ENCODE results near the gene FEN1.

FEN1 gene

GRCh38 chr11:61775606-61776554 is 16.8 kb upstream of the FEN1 start:
- DNase-seq, result no peak

- peak; percentile 73 for DNase-seq
Measured at GRCh38 chr11:61776561-61777075, 16.1 kb upstream of the FEN1 start.

DNA sequence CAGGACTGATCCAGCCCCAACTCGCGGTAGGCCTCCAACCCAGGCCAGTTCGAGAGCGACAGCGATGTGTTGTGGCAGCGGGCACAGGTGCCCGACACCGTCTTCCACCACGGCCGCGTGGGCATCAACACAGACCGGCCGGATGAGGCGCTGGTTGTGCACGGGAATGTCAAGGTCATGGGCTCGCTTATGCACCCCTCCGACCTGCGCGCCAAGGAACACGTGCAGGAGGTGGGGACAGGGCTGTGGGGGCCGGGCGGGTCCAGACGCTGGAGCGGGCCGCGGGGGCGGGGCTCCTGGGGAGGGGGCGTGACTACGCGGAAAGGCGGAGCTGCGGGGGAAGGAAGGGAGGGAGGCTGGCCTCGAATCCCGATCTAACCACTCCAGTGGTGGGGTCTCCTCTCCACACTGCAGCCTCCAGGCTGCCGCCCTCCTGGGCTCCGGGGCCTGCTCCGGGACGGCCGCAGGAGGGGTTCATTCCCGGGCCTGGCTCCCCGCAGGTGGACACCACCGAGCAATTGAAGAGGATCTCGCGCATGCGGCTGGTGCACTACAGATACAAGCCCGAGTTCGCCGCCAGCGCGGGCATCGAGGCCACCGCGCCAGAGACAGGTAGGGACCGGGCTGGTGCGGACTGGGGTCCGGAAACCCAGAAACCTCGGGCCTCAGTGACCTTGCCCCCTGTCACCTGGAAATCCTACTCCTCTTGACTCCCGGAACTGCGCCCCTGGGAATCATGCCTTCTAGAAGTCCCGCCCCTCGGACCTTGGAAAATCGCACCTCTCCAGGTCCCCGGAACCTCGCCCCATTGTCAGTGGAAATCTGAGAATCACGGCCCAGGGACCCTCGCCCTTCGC is 15.2 kb upstream of the FEN1 start:
- peak; percentile 33 for DNase-seq

- no peak for DNase-seq
Measured at GRCh38 chr11:61778357-61778886, 14.3 kb upstream of the FEN1 start.

GRCh38 chr11:61778920-61779650 is 13.6 kb upstream of the FEN1 start:
- DNase-seq, result no peak

DNA sequence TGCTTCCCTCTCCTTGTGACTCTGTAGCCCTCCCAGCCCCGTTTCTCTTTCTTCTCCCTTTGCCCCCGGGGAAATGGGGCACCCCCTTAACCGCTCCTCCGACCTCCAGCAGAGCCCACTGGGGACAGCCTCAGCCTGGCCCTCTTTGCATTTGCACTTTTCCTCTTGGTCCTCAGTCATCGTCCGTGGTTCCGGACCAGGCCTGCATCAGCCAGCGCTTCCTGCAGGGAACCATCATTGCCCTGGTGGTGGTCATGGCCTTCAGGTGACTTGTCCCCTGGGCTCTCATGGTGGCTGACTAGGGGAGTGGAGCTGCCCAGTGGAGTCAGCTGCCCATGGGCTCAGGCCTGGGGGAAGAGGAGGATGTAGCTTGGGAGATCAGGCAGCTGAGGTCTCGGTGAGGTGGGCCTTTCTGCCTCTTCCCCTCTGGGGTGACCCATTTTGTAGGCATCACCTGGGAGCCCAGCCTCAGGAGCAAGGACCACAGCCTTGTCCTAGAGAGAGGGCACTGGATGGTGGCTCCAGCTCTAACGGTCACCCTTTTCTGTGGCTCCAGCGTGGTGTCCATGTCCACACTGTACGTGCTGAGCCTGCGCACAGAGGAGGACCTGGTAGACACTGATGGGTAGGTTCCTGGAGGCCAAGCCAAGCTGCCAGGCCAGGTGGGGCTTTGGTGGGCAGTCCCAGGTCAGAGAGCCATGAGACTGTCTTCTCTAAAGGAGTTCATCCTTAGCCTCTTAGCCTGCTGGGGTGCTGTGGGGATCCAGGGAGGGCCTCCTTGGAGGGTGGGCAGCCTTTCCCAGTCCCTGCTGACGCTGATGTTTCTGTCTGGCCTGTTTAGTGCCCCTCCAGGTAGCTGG is 12.8 kb upstream of the FEN1 start:
- no peak for DNase-seq

GRCh38 chr11:61780581-61781162 is 12.0 kb upstream of the FEN1 start:
- DNase-seq, result no peak

GRCh38 chr11:61781585-61781984 is 11.1 kb upstream of the FEN1 start:
- no peak for DNase-seq

GRCh38 chr11:61782299-61782698 is 10.4 kb upstream of the FEN1 start:
- no peak for DNase-seq

DNA sequence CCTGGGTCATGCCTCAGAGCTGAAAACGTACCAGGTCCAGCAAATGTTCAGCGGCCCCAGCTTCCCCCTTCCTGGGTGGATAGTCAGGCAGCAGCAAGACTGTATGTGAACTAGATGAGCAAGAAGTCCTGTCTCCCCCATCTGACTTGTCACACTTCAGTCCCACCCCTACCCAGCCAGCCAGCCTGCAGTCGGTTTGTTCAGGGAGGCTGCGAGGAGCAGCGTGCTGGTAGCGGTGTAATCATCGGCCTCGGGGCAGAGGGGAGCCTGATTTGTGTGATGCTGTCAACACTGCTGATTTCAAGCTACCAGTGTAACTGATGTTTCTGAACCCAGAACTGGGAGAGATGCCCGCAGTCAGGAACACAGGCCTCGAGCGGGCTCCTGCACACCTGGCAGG is 9.9 kb upstream of the FEN1 start:
- no peak for DNase-seq

DNA sequence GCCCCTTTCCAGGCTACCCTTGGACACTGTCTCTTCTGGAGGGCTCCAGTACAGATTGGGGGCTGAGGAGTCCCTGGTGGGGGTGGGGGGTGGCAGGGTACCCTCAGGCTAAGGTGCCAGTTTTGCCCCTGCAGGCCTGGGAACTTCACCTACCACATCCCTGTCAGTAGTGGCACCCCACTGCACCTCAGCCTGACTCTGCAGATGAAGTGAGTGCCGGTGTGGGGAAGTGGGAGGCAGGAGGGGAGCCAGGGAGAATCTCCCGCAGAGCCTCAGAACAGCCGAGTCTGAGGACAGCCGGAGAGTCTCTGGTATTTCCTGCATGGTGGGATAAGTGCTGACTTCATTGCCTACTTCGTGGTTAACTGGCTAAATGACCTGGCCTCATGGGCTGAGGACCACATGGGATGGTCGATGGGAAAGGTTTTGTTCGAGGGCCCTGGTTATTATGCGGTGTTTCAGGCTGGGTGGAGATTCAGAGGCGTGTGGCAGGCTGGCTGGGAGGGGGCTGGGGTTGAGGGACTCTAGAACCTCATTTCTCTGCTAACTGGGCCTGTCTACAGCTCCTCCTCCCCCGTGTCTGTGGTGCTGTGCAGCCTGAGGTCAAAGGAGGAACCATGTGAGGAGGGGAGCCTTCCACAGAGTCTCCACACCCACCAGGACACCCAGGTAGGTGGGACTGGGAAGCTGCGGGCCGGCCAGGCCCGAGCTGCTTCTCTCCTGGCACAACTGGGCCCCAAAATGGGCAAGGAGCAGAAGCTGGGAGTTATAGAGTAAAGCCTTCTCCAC is 8.8 kb upstream of the FEN1 start:
- DNase-seq, result no peak

DNA sequence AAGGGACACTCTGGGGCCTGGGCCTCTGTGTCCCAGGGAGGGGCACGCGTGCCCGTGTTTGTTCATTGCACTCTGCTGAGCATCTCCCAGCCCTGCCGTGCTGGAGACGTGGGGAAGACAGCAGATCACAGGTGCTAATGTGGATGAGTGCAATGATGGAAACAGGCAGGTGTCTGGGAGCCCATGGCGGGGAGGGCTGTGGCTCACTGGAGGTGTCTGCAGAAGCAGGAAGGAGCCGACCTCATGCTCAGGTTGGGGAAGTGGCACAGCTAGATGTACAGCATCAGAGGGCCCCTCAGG is 8.3 kb upstream of the FEN1 start:
- DNase-seq, result no peak

GRCh38 chr11:61785837-61786402 is 6.8 kb upstream of the FEN1 start:
- DNase-seq, result no peak

DNA sequence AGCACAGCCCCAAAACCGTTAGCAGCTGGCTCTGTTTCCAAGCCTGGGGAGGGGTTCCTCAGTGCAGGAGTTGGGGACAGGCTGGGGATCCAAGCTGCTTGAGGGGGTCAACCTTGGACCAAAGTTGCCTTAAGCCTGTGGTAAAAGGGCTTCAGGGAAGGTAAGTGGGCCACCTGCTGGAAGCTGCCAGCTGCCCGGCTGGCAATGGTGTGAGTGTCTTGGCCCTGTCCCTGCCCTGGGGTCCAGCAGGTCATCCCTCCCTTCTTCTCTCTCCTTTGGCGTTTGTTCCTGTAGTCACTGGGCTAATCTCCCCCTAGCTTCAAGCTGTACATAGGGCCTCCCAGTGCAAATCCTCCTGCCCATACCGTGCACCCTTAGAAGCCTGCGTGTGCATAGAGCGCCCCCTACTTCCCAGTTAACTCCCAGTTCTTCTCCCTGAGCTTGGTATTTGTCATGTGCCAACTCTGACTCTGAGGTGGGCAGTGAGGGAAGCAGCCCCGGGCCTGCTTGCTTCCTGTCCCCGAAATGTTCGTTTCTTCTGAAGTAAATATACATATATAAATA is 4.7 kb upstream of the FEN1 start:
- DNase-seq, result peak; percentile 79

GRCh38 chr11:61791737-61792309 is 888 bp upstream of the FEN1 start:
- peak; percentile 69 for DNase-seq

DNA sequence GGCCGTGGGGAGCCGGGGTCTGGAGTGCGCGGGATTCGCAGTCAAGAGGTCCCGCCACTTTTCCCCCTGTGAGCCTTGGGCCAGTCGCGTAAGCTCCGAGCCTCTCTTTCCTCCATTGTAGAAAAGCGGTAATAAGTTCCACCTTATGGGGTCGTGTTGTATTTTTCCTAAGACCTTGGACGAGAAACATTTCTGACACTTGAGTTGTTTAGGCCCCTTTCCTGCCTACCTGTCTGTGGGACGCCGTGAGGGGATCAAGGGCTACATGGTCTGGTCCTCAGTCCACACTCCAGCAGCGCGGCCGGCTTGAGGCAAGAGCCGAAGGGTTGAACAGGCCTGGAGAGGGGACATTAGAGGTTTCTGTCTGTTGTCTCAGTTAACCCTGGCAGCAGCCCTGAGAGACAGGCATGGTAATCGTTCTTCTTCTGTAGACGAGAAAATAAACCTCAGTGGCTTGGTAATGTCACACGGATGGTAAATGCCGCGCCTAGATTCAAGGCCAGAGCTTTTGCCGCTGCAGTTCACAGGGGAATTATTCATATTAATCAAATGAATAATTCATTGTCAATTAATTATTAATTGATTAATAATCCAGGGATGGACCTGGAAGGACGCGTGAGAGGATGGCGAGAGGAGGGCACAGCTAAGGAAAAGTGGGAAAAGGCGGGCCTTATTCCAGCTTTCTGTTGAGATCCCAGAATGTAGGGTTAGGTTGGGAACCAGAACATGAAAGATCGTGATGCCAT is 545 bp downstream of the FEN1 start:
- no peak for DNase-seq

- DNase-seq, result no peak
Measured at GRCh38 chr11:61793829-61794204, 1.1 kb downstream of the FEN1 start.

DNA sequence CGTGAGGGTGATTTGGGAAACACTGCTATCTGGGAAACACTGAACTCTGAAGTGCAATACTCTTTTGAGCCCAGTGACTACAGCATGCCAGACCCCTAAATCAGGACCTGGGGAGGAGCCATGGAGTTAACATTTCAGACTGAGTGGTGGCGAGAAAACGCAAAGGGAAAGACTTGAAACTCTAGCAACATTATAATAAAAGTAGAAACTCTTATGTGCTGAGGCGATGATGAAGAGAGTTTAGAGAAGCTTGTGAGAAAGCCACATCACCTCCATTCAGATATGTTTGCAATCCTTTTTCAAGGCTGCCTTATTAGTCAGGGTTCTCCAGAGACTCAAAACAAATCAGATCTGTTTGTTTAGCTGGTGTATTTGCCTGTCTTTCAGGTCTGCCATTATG is 1.9 kb downstream of the FEN1 start:
- no peak for DNase-seq

DNA sequence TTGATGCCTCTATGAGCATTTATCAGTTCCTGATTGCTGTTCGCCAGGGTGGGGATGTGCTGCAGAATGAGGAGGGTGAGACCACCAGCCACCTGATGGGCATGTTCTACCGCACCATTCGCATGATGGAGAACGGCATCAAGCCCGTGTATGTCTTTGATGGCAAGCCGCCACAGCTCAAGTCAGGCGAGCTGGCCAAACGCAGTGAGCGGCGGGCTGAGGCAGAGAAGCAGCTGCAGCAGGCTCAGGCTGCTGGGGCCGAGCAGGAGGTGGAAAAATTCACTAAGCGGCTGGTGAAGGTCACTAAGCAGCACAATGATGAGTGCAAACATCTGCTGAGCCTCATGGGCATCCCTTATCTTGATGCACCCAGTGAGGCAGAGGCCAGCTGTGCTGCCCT is 2.7 kb downstream of the FEN1 start:
- no peak for DNase-seq

Measured in NCI-H82 (cell line).